Hematopoietic multipotent progenitor cell treated with erythropoietin and hydrocortisone succinate and interleukin-3 and kit ligand, for 8 days (in vitro differentiated cells): ENCODE measurements around the gene DOCK6.
A peak's percentile ranks its signal among the peaks of the same experiment; 100 is the strongest.

Source experiments
- DNase-seq: peaks from one replicate; pipeline ENCODE4 v3.0.0-alpha.2; 2015

Gene DOCK6

DNA sequence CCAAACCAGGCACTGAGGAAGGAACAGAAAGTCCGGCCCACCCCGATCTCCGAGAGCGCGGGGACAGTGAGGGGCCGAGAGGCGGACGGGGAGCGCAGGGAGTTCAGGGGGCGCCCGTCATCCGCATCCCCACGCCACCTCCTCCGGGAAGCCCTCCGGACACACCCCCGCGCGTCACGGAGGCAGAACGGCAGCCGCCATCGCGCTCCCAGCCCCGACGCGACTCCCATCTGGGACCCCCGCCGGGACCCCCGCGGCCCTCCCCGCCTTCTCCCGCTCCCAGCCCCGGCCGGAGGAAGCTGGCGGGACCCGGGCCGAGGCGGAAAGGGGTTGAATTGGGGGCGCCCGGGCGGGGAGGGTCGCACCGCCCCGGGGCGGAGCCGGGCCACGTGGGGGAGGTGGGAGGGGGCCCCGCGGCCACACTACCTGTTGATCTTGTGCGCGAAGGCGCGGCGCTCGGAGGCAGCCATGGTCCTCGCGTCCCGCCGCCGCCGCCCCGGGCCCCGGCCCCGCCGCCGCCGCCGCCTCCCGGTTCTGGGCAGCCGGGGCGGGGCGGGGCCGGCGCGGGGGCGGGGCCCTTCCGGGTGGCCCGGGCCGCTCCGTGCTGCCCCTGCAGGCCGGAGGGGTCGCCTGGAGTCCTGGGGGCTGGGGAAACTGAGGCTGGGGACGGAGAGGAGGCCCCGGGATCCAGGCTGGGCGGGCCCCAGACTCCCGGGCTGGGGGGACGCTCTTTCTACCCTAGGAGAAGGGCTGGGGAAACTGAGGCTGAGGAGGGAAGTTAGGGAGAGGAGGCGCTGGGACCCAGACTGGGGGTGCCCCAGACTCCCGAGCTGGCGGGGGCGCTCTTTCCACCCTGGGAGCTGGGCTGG, at the start of gene DOCK6:
DOCK6 (minus strand) TSS at position 554 of the 869 bp plus-strand sequence; CDS start at position 470, 84 bp downstream.
- no peak for DNase-seq

DNA sequence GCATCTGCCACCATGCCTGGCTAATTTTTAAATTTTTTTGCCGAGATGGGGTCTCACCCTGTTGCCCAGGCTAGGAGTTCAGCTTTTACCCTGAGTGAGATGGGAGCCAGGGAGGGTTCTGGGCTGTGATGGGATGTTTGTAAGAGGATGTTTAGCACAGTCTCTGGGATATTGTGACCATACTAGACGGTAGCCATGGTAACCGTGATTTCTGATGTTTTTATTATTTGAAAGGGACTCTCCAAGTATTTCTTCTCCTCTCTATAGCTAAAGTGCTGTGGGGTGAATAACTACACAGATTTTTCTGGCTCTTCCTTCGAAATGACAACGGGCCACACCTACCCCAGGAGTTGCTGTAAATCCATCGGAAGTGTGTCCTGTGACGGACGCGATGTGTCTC, 44.0 kb upstream of the DOCK6 start:
- no peak for DNase-seq

DNA sequence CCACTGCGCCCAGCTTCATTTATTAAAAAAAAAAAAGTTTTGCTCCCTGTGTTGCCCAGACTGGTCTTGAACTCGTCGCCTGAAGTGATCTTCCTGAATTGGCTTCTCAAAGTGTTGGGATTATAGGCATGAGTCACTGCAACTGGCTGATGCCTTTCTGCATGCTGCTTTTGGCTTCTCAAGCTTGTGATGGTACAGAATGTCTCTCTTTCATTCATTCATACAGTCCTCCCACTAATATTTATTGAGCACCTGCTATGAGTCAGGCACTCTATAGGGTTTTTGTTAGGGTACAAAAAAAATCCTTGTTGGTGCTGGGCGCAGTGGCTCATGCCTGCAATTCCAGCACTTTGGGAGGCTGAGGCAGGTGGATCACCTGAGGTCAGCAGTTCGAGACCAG, 42.6 kb upstream of the DOCK6 start:
- no peak for DNase-seq

DNA sequence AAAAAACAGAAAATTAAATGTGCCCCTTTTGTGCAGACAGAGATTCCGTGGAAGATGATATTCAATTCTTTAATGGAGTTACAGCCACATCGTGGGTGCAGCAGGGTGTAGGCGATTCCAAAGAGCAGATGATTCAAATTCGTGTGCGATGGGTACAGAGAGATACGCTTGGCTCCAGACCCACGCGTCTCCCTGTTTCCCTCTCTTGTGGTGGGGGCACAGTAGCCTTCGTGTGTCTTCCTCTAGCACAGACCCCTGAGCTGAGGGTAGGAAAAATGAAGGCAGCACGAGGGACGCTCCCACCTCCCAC, 38.4 kb upstream of the DOCK6 start:
- no peak for DNase-seq

DNA sequence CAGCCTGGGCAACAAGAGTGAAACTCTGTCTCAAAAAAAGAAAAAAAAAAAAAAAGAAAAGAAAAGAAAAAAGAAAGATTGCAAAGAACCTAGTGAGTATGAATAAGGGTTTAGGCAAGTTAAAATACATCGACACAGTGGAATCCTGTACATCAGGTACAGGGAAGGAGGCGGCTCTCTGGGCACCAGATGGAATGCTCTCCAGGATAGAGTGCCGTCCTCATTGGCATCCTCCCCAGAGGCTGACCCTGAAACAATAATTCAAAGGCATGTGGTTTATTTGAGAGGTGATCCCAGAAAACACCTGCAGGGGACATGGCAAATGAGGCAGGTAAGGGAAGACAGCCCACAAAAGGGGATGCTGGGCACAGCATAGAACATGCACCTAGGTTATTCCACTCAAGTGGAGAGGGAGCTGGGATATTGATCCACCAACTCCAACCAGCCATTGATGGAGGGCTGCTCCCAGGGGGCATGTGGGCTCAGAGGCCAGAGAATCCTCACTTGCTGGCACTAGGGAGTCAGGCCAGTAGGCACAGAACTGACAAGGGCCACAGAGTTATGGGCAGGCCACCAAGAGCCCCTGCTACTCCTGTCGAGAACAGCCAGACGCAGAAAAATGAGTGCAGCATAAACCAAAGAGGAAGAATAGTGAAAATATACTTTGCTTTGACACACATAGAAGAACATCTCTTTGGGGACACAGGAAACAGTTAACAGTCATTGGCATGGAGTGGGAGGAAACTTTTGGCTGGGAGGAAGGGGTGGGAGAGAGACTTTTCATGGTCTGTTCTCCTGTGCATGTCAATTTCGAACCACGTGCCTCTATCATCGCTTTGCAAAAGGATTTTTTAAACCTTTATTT, 37.9 kb upstream of the DOCK6 start:
- no peak for DNase-seq

- DNase-seq: no peak
Observed at GRCh38 chr19:11296264-11296663, 33.9 kb upstream of the DOCK6 start.

- DNase-seq: no peak
Observed at GRCh38 chr19:11295665-11296245, 33.4 kb upstream of the DOCK6 start, which contains the start of gene TSPAN16. TSS of gene TSPAN16 (plus strand) at chr19:11296160. CDS start at chr19:11296298, 138 bp downstream.

DNA sequence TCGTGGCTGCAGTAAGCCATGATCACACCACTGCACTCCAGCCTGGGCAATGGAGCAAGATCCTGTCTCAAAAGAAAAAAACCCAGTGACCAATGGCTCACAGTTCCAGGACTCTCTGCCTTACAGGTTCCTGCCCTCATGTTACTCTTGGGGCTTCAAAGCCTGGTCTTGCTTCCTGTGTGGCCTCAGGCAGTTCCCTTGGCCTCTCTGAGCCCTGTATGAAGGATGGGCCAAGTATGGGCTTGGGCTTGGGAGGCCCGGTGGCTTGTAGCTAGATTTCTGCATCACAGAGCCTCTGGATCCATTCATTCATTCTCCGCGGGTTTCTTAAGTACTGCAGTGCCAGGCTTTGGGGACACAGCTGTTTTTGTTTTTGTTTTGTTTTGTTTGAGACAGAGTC, 32.9 kb upstream of the DOCK6 start:
- DNase-seq: no peak

DNA sequence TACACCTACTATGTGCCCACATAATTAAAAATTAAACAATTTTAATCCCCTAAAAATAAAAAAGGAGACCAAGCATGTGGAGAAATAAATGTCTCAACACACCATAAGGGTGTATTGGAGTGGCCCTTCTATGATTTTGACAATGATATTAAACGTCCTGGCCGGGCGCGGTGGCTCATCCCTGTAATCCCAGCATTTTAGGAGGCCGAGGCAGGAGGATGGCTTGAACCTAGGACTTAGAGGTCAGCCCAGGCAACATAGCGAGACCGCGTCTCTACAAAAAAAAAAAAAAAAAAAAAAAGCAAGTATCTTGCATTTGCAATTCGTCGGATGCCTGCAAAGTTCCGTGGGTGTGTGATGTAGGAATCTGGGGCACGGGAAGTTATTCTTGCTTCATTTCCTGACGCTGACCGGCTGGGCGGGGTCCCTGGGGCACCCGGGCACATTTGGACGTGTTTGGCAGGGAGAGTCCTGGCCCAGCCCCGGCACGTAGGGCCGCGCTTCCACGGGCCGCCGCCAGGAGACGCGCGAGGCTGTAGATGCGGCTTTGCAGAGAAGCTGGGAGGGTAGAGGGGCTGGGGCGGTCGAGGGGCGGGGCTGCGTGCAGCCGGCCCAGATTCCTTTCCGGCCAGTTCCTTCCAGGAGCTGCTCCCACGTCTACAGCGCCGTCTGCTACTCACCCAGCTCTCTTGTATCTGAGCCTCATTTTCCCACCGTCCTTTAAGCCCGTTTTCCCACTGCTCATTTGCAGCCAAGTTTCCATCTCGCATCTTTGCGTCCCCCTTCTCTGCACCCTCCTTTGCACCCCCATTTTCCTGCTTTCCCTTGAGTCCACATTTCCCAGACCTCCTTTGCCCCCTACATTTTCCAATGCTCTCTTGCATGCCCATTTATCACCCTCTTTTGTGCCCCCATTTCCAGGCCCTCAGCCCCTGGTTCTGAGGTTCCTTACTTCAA, 31.4 kb upstream of the DOCK6 start:
- DNase-seq: peak; percentile 73

- DNase-seq: no peak
Observed at GRCh38 chr19:11291991-11292390, 29.7 kb upstream of the DOCK6 start.

GRCh38 chr19:11291415-11291814, 29.1 kb upstream of the DOCK6 start:
- DNase-seq: no peak

GRCh38 chr19:11290256-11290655, 27.9 kb upstream of the DOCK6 start:
- DNase-seq: no peak

- DNase-seq: peak; percentile 8
Observed at GRCh38 chr19:11288349-11288748, 26.0 kb upstream of the DOCK6 start.

DNA sequence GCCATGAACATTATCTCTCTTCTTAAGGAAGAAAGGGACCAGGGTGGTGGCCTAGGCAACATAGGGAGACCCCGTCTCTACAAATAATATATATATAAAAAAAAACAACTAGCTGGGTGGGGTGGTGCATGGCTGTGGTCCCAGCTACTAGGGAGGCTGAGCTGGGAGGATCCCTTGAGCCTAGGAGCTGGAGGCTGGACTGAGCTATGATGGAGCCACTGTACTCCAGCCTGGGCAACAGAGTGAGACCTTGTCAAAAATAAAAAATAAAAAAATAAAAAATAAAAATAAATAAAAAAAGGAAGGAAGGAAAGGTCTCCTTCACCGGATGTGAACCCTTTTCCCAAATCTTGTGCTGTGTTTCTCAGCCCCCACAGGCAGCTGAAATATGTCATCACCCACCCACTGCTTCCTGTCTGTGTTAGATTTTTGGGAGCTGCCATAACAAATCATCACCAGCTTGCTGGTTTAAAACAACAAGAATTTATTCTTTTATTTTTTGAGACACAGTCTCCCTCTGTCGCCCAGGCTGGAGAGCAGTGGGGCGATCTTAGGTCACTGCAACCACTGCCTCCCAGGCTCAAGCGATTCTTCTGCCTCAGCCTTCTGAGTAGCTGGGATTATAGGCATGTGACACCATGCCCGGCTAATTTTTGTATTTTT, 24.1 kb upstream of the DOCK6 start:
- DNase-seq: no peak

DNA sequence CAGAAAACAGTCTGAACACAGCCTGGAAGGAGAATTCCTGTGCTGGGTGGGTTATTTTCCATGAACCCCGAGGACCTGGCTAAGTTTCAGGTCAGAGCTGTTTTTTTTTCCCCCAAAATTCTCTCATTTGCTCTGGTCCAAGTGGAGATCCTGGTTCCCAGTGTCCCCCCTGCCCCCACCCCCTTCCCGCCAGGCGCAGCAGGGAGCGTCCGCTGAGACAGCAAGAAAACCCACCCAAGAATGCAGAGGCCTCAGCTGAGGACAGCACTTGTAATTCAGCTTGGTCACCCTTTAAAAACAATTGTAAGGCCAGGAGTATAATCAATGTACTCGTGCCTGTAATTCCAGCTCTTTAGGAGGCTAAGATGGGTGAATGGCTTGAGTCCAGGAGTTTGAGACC, 22.2 kb upstream of the DOCK6 start:
- DNase-seq: no peak

DNA sequence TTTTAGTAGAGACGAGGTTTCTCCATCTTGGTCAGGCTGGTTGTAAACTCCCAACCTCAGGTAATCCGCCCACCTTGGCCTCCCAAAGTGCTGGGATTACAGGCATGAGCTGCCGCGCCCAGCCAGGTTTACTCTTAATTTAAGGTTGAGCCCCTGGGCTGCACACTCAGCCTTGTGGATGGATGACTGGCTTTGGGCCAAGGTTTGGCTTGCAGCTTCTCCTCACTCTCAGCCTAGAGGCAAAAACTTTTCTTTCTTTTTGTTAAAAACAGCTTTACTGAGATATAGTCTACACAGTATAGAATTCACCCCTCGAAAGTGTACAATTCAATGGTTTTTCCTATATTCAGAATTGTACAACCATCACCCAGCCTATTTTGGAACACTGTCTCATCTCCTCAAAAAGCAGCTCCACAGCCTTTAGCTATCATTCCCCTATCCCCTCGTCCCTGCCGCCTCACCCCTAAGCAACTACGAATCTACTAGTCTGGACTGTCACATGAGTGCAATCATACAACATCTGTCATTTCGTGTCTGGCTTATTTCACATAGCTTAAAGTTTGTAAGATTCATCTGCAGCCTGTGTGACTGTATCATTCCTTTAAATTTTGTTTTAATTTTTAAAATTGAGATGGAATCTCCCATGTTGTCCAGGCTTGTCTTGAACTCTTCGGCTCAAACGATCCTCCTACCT, 19.2 kb upstream of the DOCK6 start:
- no peak for DNase-seq

DNA sequence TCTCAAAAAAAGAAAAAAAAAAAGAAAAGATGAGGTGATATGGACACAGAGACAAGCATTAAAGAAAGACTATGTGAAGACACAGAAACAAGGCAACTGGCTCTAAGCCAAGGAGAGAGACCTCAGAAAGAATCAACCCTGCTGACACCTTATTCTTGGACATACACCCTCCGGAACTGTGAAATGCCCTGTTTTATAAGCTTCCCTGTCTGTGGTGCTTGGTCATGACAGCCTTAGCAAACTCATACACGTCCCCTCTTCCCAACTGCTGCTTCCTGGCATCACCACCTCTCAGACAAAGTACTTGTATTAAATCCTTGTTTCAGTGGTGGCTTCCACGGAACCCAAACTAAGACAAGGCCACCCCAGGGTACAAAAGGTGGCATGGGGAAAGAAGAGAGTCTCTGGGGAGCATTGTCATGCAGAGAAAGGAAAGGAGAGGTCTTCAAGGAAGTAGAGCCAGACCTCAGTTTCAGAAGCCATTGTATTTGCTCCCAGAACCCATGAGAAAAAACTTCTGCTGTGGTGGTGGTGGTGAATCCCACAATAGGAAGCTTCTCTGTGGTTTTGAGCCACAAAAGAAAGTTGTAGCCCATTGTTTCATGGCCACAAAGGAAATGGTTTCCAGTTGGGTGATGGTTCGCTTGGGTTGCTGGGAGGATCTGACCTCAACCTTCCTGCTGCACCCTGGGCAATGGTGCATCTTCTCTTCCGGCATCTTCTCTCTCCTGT, 17.3 kb upstream of the DOCK6 start:
- DNase-seq: peak; percentile 36

GRCh38 chr19:11278670-11279069, 16.3 kb upstream of the DOCK6 start:
- no peak for DNase-seq

GRCh38 chr19:11274533-11275086, 12.3 kb upstream of the DOCK6 start:
- DNase-seq: no peak

DNA sequence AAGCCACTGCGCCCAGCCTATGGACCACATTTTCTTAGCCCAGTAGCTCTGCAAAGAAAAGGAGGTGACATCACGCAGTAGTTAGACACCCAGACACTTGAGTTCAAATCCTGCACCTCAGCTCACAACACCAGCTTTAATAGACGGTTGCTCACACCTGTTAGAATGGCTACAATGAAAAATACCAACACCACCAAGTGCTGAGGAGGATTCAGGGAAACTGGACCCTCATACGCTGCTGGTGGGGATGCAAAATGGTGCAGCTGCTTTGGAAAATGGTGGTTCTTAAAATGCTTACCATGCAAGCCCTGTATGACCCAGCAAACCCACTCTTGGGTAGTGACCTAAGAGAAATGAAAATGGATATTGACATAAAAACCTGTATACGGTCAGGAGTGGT, 11.7 kb upstream of the DOCK6 start:
- DNase-seq: no peak
